Pancreas (tissue), 10 donors: ENCODE results near the gene DCDC2B. TPM values are rescaled to one million over a fixed set of nuclear protein-coding genes. Genes with fewer than 3 reads are reported as not detected.
"Not testable (repeated sequence)": the region's sequence is repeated elsewhere in the genome, so short reads cannot be mapped to it uniquely, and the experiment has no call there.

Experiments
- ATAC-seq, 4 donors: fragments of 200-7000 bp; cut with Tn5 transposase; one replicate each; pipeline versions ENCODE4 v1.8.0 to v1.9.1; 2020; ENCODE audit warnings: mild to moderate bottlenecking in 4 of 4, moderate library complexity in 4 of 4
- DNase-seq, 6 donors: peaks; one replicate each; pipeline ENCODE4 v3.0.0-alpha.2; 2020
- FAIRE-seq: peaks from 2 replicates; lab custom pipeline; 2012; peaks lifted over from hg19 to GRCh38; lab: Jason Lieb, UNC
- H3K27ac ChIP-seq, 4 donors: fragments of 200-600 bp; sonication (generic); 1 replicate in 3 of 4; 2 replicates in 1 of 4; pipeline versions ENCODE4 v1.5.0 to v1.8.0; 2020
- H3K27me3 ChIP-seq, 4 donors: fragments of 200-600 bp; one replicate each; pipeline ENCODE4 v1.8.0; 2021
- H3K36me3 ChIP-seq, 3 donors: fragments of 200-600 bp; sonication (generic) in 1 of 3; one replicate each; pipeline versions ENCODE4 v1.5.0 to v1.8.0; 2020 to 2021
- H3K4me1 ChIP-seq, 3 donors: fragments of 200-600 bp; one replicate each; pipeline ENCODE4 v1.8.0; 2021
- H3K4me3 ChIP-seq, 4 donors: fragments of 200-600 bp; sonication (generic) in 2 of 4; one replicate each; pipeline versions ENCODE4 v1.5.0 to v1.8.0; 2020 to 2021
- H3K9me3 ChIP-seq, 4 donors: fragments of 200-600 bp; one replicate each; pipeline ENCODE4 v1.8.0; 2021
- CTCF ChIP-seq, 4 donors: fragments of 200-600 bp; sonication (generic) in 3 of 4; IDR thresholded peaks; one replicate each; pipeline versions ENCODE4 v1.5.0 to v1.8.0; 2021; ENCODE audit warnings: antibody characterized with exemption in 4 of 4
- WGBS, 2 donors: extraction: QIAGEN DNeasy Blood & Tissue Kit; methylation state at CpG; one replicate each; pipeline ENCODE4 v1.1.7; 2013; 5-methylcytosine and 5-hydroxymethylcytosine counted together
- intact Hi-C, 3 donors: fragments of 100-400 bp; cut with DNase I; formaldehyde crosslinking; loops; one replicate each; pipeline versions ENCODE4 v1.11.1 to v1.14.2; 2022
- polyA plus RNA-seq, 2 donors: library from polyadenylated mRNA; stranded (reverse); fragments of 200-250 nt; gene quantifications; one replicate each; pipeline ENCODE4 v1.2.3, GENCODE V29; 2013
- total RNA-seq, 6 donors: library from RNA; stranded (reverse); fragmentation: NEBNext Ultra II Directional in 4 of 6; extraction: Animal tissue kit (Norgen Biotek cat#: 25700) in 4 of 6; gene quantifications; one replicate each; pipeline versions ENCODE4 v1.2.1 to v1.2.4, GENCODE V29; 2021 to 2023
- donor health status: healthy with polysubstance abuse.
- donor health status: DM: no; HTN: no; CAD: no; lungs with moderate emphysema.
- donor health status: DM: no; HTN: no; CAD: no.
- donor health status: control.
- donor health status: control.
- donor health status: Bipolar disorder and iron deficiency.
- donor health status: DM: yes; HTN: yes; CAD: no.
- donor health status: DM: no; HTN: no; CAD: no.
- donor health status: DM: no; HTN: no; CAD: no.
- donor health status: DM: yes; HTN: yes; CAD: no.

DCDC2B gene
- total and polyA plus RNA-seq, 8 donors, result 0.05 to 0.11 TPM; not detected in 6

GRCh38 chr1:32257227-32257508 is 48.3 kb downstream of the DCDC2B start:
- no peaks in the 10 kb centered on the region for H3K4me1 ChIP-seq
- intact Hi-C loops, result no loop called here

GRCh38 chr1:32263236-32263593 is 54.3 kb downstream of the DCDC2B start:
- H3K36me3 ChIP-seq, result not testable (repeated sequence)

More at GRCh38 chr1:32257227-32257508, 48.3 kb downstream of the DCDC2B start:
- no peak for TF ChIP-seq CTCF (IDR thresholded peaks at IDR 0.05)
- Histone ChIP-seq H3K27ac (no peak overlapping the region), H3K27me3 (no peaks in the 10 kb centered on the region), H3K36me3 (no peaks in the 10 kb centered on the region), H3K9me3 (no peaks in the 10 kb centered on the region), H3K4me3 (no peak overlapping the region)
- ATAC-seq (no peak), FAIRE-seq (no peak), DNase-seq (no peak)
- 82 to 94% methylated on average over 6 of the region's 6 CpGs for WGBS, 2 donors

GRCh38 chr1:32263744-32264143 is 54.9 kb downstream of the DCDC2B start:
- Histone ChIP-seq H3K4me3 (no peak overlapping the region), H3K27me3 (no peaks in the 10 kb centered on the region), H3K27ac (no peak overlapping the region), H3K9me3 (no peaks in the 10 kb centered on the region), H3K4me1 (no peaks in the 10 kb centered on the region), H3K36me3 (no peaks in the 10 kb centered on the region)
- ATAC-seq (no peak), DNase-seq (no peak), FAIRE-seq (no peak)
- 92 to 99% methylated on average over 4 of the region's 4 CpGs for WGBS, 2 donors
- TF ChIP-seq CTCF (IDR thresholded peaks at IDR 0.05), result no peak
- intact Hi-C loops, result no loop called here

More at GRCh38 chr1:32263236-32263593, 54.3 kb downstream of the DCDC2B start:
- H3K9me3 ChIP-seq, H3K4me3 ChIP-seq, H3K4me1 ChIP-seq, FAIRE-seq, H3K27ac ChIP-seq, H3K27me3 ChIP-seq, ATAC-seq, intact Hi-C loops, DNase-seq: not testable (repeated sequence)
- 93 to 98% methylated on average over 4 of the region's 4 CpGs for WGBS, 2 donors

Other genes with a start within 250 kb of the DCDC2B start
- gene KHDRBS1, start 195.2 kb upstream of the DCDC2B start, total RNA-seq, result 10 to 100 TPM; 26.6 to 56.7 (median 41.2) TPM
- gene KHDRBS1, start 195.2 kb upstream of the DCDC2B start, polyA plus RNA-seq, result 10 to 100 TPM; 22.8 to 41.7 TPM
- 1 to 10 TPM; 5.1 to 8.7 (median 6.1) TPM for gene TMEM39B, start 136.2 kb upstream of the DCDC2B start, total RNA-seq
- 10 to 100 TPM in 1 of 2 donors, 1 to 10 TPM in 1; 6.3 to 11.8 TPM for gene TMEM39B, start 136.2 kb upstream of the DCDC2B start, polyA plus RNA-seq
- 10 to 100 TPM; 20.9 to 36.2 (median 26.9) TPM for gene KPNA6, start 101.0 kb upstream of the DCDC2B start, total RNA-seq
- gene KPNA6, start 101.0 kb upstream of the DCDC2B start, polyA plus RNA-seq, result 1 to 10 TPM; 4.9 to 7.9 TPM
- 10 to 100 TPM; 13.8 to 29.3 (median 20.3) TPM for gene TXLNA, start 29.4 kb upstream of the DCDC2B start, total RNA-seq
- 10 to 100 TPM; 13.6 to 14.4 TPM for gene TXLNA, start 29.4 kb upstream of the DCDC2B start, polyA plus RNA-seq
- 1 to 10 TPM; 1.6 to 4.7 (median 3.0) TPM for gene CCDC28B, start 8.5 kb upstream of the DCDC2B start, total RNA-seq
- 1 to 10 TPM; 8.4 to 8.5 TPM for gene CCDC28B, start 8.5 kb upstream of the DCDC2B start, polyA plus RNA-seq
- gene IQCC, start 3.4 kb upstream of the DCDC2B start, total RNA-seq, result 1 to 10 TPM; 1.1 to 1.7 (median 1.2) TPM
- gene IQCC, start 3.4 kb upstream of the DCDC2B start, polyA plus RNA-seq, result 1 to 10 TPM; 4.1 to 5.5 TPM
- 10 to 100 TPM in 1 of 6 donors, 1 to 10 TPM in 5; 6.2 to 15.2 (median 8.2) TPM for gene TMEM234, start 13.3 kb downstream of the DCDC2B start, total RNA-seq
- gene TMEM234, start 13.3 kb downstream of the DCDC2B start, polyA plus RNA-seq, result 10 to 100 TPM; 19.2 to 23.5 TPM
- gene EIF3I, start 13.3 kb downstream of the DCDC2B start, total RNA-seq, result 100 to 1,000 TPM in 1 of 6 donors, 10 to 100 TPM in 5; 63.4 to 101 (median 81.0) TPM
- gene EIF3I, start 13.3 kb downstream of the DCDC2B start, polyA plus RNA-seq, result 100 to 1,000 TPM in 1 of 2 donors, 10 to 100 TPM in 1; 82.0 to 107 TPM
- 1 to 10 TPM; 1.6 to 6.9 (median 2.9) TPM for gene FAM167B, start 38.1 kb downstream of the DCDC2B start, total RNA-seq
- 10 to 100 TPM; 11.6 to 12.0 TPM for gene FAM167B, start 38.1 kb downstream of the DCDC2B start, polyA plus RNA-seq
- 1 to 10 TPM in 3 of 6 donors, under 1 TPM in 3; 0.09 to 1.6 (median 1.0) TPM for gene LCK, start 42.2 kb downstream of the DCDC2B start, total RNA-seq
- gene LCK, start 42.2 kb downstream of the DCDC2B start, polyA plus RNA-seq, result under 1 TPM; 0.33 to 0.80 TPM
- gene HDAC1, start 83.0 kb downstream of the DCDC2B start, total RNA-seq, result 10 to 100 TPM; 27.0 to 43.5 (median 30.5) TPM
- 10 to 100 TPM; 30.6 to 77.9 TPM for gene HDAC1, start 83.0 kb downstream of the DCDC2B start, polyA plus RNA-seq
- 10 to 100 TPM in 4 of 6 donors, 1 to 10 TPM in 2; 7.3 to 49.5 (median 14.5) TPM for gene MARCKSL1, start 127.1 kb downstream of the DCDC2B start, total RNA-seq
- gene MARCKSL1, start 127.1 kb downstream of the DCDC2B start, polyA plus RNA-seq, result 10 to 100 TPM; 16.3 to 16.5 TPM
- gene FAM229A, start 153.4 kb downstream of the DCDC2B start, total RNA-seq, result 1 to 10 TPM; 1.9 to 6.4 (median 3.8) TPM
- gene FAM229A, start 153.4 kb downstream of the DCDC2B start, polyA plus RNA-seq, result 10 to 100 TPM; 18.6 to 21.8 TPM
- 1 to 10 TPM; 1.0 to 2.5 (median 1.3) TPM for gene TSSK3, start 153.4 kb downstream of the DCDC2B start, total RNA-seq
- 1 to 10 TPM in 1 of 2 donors, under 1 TPM in 1; 0.35 to 1.8 TPM for gene TSSK3, start 153.4 kb downstream of the DCDC2B start, polyA plus RNA-seq
- gene BSDC1, start 185.4 kb downstream of the DCDC2B start, total RNA-seq, result 10 to 100 TPM; 35.9 to 56.9 (median 47.0) TPM
- gene BSDC1, start 185.4 kb downstream of the DCDC2B start, polyA plus RNA-seq, result 10 to 100 TPM; 36.3 to 40.5 TPM